ENCODE measurements around the gene EPC2.
"Not testable (repeated sequence)": the region's sequence is repeated elsewhere in the genome, so short reads cannot be mapped to it uniquely, and the experiment has no call there.

EPC2 gene

DNA sequence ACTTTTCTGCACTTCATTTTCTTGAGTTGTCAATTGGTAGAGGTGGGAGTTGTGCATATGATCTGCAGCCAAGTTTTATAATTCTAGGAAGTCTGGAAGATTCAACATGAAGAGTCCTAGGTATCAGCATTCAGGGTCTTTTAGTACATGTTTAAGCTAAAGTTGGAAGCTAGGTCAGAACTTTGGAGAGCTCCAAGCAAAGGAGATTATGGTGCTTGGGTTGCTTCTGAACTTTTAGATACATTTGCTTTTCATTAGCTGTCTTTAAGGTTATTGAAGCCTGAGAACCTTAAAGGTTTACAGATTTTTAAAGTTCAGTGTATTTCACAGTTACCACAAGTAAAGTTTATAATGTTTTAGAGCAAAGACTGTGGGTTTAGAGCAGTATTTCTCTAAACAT, 85.5 kb downstream of the EPC2 start:
- DNase-seq = peak; percentile 15

DNA sequence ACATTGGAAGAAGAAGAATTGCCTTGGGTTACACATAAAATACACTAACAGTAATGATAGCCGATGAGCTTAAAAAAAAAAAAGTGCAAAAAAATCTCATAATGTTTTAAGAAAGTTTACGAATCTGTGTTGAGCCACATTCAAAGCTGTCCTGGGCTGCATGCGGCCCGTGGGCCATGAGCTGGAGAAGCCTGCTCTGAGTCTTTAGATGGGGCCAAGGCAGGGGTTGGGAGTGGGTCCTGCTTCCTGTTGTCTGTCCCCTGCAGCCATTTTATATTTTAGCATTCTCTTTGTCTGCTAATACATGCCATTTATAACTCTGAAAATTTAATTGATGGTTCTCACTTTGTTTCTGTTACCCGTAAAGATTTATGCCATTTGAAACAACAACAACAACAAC, 93.2 kb downstream of the EPC2 start:
- no peak for DNase-seq

DNA sequence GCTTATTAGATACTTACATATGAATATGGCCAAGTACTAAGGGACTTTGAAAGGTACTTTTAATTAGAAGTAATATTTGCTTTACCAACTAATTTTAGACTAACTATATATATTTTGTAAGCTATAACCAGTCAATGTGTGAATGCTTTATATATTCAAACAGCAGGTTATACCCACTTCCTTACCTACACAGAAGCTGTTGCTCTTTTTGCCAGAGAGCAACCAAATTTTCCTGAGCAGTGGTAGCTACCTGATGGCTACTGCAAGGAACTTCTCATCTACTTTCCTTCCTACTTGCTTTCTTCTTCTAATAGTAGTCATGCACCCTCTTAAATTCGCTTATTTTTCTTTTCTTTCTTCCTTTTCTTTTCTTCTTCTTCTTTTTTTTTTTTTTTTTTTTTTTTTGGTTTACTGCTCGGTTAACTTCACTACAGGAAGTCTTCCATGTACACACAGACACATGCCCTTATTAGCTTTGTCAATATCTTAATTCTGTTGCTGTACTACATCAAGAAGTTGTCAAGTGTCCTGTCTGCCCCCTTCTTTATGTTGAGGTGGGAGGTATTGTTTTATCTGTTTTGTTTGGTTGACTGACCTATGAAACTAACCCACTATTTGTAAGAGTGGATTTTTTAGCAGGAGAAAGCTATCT, 95.0 kb downstream of the EPC2 start:
- no peak for DNase-seq

DNA sequence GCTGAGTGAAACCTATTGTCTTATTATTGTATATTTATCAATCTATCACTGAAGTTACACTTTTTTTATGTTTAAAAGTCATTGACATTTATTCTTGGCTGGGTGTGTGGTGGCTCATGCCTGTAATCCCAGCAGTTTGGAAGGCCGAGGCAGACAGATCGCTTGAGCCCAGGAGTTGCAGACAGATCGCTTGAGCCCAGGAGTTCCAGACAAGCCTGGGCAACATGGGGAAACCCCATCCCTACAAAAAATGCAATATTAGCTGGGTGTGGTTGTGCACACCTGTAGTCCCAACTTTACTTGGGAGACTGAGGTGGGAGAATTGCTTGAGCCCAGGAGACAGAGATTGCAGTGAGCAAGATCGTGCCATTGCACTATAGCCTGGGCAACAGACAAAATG, 97.8 kb downstream of the EPC2 start:
- no peak for DNase-seq

DNA sequence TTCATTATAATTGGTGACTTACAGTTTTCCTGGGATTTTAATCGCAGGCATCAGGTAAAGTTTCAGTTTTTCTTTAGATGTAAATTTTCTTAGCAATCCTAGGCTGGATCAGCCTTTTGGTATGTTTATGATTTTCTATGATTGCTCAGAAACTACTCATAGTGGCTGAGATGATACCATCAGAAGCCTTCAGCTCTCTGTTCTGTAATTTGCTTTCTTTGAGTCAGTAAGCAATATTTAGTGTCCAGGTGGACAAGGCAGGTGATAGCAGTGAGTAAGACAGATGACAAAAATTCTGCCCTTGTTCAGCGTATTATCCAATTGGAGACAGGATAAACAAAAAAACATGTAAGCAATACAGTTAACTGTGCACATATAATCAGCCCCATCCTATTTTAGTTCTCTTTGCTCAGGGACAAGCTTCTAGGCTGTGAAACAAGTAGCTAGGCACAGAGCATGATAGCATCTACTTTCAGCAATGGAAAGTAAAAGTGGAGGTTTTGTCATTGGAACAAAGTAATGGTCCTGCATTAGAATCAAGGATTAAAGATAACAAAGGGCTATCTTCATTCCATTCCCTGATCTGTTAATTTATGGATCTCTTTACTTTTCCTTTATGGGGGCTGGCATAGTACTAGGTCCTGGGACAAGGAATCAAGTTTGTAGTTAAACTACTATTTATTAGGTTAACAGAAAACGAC, 100.8 kb downstream of the EPC2 start:
- no peak for DNase-seq

DNA sequence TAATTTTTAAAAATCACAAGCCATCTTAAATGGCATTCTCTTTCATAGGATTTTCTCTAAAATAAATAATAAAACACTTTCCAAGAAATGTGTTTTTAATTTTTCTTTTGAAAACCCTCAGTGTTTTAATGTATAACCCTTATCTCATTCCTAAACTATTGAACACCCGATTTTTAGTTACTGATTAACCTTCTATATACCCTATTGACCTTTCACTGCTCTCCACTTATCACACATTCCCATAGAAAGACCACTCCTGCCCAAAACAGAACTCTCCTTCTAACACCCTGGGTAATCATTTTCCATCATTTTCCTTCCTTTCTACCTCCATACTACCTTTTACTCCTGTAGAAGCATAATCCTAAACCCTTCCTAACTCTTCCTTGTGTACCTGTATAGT, 102.4 kb downstream of the EPC2 start:
- no peak for DNase-seq

DNA sequence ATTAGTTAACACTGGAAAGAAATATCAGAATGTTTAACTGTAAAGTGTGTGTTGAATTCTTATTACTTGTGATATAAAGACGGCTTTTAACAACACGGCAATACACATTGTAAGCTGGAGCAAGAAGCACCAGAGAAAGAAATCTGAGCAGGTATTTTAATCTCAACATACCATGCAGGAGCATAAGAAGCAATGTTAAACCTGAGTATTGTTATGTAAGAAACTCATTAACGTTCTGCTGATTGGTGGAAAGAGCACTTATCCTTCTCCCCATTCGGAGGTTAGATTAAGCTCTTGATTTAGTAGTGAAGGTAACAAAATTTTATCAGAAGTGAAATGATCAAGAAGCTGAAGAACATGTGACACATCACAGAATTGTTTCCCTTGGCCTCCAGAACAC, 107.4 kb downstream of the EPC2 start:
- no peak for DNase-seq

DNA sequence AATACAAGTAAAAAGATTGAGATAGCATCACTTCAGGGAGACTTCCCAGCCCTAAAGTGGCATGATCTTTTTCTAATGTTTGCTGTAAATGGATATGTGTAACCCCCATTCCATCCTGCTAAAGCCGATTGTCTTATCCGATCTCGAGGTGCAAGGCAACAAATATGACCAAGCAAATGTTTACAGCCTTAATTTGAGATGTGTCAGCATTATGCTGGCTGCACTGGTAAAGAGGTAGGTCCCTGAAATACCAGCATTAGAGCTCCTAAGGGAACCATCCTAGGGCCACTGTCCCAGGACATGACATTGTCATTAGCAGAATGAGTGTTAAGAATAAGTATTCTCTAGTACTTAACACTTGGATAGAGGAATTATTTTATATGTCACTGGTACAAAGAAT, 108.4 kb downstream of the EPC2 start:
- DNase-seq = no peak

DNA sequence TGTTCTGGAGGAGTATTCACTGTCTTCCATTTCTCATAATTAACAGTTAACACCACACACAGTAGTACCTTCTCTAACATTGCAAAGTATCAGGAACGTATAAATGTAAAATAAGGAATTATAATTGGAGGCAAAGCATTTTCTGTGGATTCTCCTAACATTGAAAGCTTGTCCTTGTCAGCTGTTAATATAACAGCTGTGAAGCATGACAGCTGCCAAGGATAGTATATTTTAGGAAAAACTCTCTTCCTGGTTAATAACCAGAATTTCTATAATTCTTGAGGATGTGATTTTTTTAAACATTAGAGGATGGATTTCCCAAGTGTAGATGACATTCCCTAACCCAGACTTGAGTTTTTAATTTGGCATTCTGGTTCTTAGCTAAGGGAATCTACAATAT, 110.3 kb downstream of the EPC2 start:
- no peak for DNase-seq

DNA sequence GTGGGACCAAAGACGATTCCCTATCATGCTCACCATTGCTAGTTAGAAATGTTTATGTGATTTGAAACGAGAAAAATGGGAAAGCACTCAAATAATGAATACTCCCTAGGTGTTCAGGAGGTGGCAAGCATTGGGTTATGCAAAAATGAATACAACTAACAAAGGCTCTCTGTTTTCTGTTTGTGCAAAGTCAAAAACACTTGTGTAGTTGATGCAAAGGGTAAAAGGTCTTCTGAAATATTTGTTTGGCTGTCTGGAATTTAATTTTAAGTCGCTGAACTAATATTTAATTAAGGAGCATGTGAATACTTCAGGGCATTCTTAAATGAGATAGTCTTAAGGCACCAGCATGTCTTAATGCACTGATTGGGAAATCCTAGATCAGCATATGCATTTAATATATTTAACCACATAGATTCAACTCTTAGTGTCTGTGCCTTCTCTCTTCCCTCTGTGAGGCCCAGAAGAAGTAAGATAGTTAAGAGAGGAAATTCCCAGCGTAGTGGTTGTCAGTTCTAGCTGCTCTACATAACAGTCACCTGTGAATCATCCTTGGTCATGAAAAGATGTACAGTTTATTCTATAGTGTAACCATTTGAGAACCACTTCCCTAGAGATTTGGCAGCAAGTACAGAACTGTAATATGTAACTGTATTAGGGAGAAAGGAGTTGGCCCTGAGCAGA, 111.9 kb downstream of the EPC2 start:
- peak; percentile 81 for DNase-seq

DNA sequence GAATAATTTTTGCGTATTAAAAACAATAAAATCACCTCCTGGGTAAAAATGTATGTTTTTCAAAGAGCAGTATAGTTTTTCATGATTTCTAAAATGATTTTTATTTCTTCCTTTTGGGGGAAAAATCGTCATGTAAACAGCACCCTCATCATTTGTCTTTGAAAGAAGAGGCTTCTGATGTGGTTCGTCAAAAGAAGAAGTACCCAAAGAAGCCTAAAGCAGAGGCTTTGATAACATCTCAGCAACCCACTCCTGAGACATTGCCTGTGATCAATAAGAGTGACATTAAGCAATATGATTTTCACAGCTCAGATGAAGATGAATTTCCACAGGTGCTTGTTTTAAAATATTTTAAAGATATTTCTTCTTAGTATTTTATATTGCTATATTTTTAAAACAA, 120.3 kb downstream of the EPC2 start:
- no peak for DNase-seq

DNA sequence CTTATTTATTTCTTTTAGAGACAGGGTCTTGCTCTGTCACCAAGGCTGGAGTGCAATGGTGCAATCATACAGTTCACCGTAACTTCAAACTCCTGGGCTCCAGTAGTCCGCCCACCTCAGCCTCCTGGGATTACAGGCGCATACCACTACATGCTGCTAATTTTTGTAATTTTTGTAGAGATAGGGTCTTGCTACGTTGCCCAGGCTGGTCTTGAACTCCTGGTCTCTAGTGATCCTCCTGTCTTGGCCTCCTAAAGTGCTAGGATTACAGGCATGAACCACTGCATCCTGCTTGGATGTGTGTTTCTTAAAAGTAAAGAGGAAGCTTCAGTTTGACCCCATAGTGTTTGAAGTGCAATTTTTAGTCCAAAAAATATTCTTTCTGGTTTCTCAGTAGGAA, 125.5 kb downstream of the EPC2 start:
- DNase-seq = no peak

DNA sequence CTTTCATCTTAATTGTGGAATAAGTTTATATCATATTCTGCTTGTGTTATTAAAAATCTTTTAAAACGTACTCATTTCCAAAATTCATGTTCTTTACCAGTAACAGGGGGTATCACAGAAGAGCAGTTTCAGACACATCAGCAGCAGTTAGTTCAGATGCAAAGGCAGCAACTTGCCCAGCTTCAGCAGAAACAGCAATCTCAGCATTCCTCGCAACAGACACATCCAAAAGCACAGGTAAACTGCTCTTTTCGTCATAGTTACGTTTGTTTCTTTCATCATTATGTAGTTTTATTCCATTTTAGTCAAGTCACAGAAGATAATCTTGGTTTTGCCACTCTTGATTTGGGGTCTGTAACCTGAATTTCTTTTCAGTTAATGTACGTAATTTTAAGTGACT, 137.0 kb downstream of the EPC2 start:
- DNase-seq = no peak

DNA sequence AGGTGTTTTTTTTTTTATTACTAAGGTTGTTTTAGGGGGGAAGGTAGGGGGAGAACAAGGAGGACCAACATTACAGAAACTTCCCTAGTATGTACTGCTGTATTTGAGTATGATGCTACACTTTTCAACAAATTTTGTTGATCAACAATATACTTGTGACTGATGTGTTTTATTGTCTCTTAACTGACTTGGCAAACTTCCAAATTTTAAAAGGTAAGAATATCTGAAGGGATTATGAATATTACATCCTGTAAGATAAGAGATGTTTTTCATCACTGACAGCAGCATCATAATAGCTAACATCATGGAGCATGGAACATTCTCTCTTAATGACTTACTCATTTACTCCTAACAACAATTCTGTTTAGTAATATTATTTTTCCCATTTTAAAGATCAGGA, 144.5 kb downstream of the EPC2 start:
- DNase-seq = no peak

DNA sequence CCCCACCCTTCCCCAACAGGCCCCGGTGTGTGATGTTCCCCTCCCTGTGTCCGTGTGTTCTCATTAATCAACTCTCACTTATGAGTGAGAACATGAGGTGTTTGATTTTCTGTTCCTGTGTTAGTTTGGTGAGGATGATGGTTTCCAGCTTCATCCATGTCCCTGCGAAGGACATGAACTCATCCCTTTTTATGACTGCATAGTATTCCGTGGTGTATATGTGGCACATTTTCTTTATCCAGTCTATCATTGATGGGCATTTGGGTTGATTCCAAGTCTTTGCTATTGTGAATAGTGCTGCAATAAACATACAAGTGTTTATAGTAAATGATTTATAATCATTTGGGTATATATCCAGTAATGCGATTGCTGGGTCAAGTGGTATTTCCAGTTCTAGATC, 145.6 kb downstream of the EPC2 start:
- DNase-seq = not testable (repeated sequence)

DNA sequence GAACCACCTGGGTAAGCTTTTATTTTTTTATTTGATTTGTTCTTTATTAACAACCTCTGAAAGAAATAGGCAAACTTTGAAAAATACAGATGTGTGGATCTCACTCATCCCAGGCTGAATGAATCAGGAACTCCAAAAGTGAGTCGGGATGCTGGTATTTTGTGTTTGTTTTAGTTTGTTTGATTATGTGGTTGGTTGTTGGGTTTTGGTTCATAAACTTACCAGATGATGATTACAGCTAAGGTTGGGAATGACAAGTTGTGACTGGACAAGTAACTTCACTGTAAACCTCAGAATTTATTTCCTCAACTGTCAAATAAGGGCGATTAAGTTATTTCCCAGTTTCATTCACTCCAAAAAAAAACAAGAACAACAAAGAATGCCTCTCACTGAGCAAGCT, 150.0 kb downstream of the EPC2 start:
- peak; percentile 68 for DNase-seq

DNA sequence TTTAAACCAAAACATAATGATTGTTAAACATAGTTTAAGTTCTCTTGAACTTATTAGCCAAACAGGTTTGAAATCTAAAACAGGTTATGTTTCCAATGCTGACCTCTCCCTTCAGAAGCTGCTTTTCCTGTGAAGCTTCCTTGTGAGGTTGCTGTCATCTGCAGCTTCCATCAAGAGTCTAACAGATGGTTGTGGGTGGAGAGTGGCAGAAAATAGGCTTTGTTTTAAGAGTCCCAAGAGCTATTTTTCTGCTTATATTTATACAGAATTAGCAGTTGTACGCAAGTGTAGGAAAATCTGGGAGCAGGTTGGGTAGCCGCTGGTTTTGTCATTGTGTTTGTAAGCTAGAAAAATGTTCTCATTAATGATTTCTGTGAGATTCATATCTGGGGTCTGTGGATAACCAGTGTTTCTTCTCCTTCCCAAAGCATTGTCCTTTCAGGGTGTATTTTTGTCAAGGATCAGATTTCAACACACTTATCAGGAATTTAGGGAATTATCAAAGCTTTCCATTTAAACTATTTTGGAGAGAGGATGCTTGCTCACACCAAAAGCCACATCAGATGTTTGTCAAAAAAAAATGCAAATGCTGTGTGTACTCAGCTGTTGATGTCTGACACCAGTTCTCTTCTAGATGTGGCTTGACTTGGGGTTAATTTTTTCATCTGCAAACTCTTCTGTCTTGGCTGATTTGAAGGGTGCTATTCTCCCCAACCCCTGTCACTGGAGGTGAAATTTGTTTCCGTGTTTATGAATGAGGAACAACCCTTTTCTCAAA, 152.4 kb downstream of the EPC2 start:
- no peak for DNase-seq

DNA sequence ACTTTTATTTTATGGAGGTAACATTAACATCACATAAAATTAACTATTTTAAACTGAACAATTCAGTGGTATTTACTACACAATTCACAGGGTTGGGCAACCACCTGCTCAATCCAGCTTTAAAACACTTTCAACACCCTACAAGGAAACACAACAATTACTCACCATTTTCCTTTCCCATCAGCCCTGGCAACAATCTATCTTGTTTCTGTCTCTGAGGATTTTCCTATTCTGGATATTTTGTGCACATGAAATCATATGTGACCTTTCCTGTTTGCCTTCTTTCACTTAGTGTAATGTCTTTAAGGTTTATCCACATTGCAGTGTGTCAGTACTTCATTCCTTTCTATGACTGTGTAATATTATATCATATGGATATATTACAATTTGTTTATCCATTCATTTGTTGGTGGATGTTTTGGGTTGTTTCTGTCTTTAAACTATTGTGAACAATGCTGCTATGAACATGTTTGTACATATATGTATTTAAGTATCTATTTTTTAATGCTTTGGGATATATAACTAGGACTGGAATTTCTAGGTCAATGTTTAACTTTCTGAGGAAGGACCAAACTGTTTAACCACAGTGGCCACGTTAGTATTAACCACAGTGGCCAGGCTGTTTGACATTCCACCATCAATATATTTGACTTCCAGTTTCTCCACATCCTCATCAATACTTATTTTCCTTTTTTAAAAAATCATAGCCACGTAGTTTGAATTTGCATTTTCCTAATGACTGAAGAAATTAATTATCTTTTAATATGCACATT, 158.1 kb downstream of the EPC2 start:
- DNase-seq = no peak

DNA sequence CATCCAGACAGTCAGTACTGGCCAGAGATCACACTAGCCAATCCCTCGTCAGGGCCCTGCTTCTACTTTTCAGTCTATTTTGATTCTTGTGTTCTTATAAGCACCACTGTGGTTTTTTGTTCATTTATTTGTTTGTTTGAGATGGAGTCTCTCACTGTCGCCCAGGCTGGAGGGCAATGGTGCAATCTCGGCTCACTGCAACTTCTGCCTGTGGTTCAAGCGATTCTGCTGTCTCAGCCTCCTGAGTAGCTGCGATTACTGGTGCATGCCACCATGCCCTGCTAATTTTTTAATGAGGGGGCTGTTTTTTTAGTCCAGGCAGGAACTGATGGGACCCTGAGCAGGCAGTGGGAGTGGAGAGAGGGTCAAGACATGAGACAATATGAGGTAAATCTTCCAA, 165.5 kb downstream of the EPC2 start:
- DNase-seq = no peak

DNA sequence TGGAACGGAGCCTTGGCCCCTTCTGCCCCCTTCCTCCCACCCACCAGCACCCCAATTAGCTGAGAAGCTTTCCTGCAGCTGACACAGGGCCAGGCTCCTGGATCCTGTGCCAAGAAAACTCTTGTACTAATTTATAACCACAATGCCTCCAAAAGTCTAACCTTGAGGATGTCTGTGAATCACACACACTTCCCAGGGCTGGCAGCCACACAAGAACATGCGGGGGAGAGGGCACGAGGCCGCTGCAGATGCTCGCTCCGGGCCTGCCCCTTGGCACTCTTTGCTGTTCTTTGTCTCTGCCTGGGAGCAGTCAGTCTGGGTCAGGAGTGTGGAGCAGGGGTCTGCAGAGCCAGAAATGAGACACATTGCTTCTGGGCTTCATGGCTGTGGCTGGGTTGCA, 167.8 kb downstream of the EPC2 start:
- DNase-seq = no peak

DNA sequence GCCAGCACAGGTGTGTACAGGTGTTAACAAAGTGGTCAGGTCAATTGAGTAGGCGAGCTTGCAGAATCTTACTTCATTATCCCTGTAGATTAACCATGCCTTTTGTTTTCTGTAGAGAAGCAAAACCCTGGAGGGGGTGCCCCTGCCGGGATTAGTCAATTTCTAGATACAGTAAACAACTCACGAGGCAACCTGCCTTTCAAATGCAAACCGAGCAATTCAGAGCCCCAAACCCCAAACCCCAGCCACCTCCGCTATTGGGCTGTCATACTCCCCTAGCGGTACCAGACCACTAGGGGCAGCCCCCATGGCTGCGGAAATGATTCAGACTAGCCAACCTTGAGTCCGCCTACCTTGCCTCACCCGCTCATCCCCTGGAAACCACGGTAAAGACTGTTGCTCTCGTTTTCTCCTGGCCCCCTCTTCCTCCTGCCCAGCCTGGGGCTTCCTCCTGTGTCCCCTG, 169.1 kb downstream of the EPC2 start:
- no peak for DNase-seq

DNA sequence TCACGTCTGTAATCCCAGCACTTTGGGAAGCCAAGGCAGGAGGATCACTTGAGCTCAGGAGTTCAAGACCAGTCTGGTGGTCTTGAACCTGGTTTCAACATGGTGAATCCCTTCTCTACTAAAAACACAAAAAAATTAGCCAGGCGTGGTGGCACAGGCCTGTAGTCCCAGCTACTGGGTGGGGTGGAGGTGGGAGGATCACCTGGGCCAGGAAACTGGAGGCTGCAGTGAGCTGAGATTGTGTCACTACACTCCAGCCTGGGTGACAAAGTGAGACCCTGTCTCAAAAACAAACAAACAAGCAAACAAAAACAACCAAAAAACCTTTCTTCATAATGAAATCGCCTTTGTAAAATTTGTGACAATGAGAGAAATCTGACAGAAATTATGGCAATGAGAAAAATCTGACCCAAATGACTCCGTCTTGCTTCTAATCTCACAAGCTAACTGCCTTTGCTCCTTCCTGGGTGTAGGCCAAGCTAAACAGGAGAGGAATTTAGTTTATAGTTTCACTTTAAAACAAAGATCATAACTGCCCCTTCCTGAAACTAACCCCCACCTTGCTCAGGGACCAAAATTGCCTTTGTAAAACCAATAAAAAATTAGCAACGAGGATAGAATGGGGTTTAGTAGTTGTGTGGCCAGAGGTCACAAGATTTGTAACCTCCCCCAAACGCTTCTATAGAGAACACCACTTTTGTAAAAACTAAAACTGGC, 169.8 kb downstream of the EPC2 start:
- peak; percentile 49 for DNase-seq
